Fibroblast of pulmonary artery (primary cell): ENCODE measurements around the gene POLD1.

ENCODE experiments used
- DNase-seq: peaks from one replicate; pipeline ENCODE4 v3.0.0-alpha.2; 2010; ENCODE audit warnings: low read depth
- H3K4me3 ChIP-seq: replicated peaks from 2 replicates; pipeline ENCODE4 v1.5.1; 2011; ENCODE audit warnings: low read depth, mild to moderate bottlenecking, control low read depth, low read length, moderate library complexity
- CTCF ChIP-seq: IDR thresholded peaks from 2 replicates; pipeline ENCODE4 v1.5.1; 2011; ENCODE audit warnings: mild to moderate bottlenecking, control low read depth, low read length, inconsistent platforms; ENCODE audit errors: missing control alignments

Gene POLD1

GRCh38 chr19:50420808-50421207 lies 36.7 kb downstream of the POLD1 start:
- no peak overlapping the region for H3K4me3 ChIP-seq

GRCh38 chr19:50422397-50423278 lies 38.5 kb downstream of the POLD1 start:
- no peak for TF ChIP-seq CTCF
- H3K4me3 ChIP-seq = no peak overlapping the region
- no peak for DNase-seq

More at GRCh38 chr19:50420808-50421207, 36.7 kb downstream of the POLD1 start:
- DNase-seq = no peak
- no peak for TF ChIP-seq CTCF

GRCh38 chr19:50423279-50424113 lies 39.3 kb downstream of the POLD1 start:
- DNase-seq = no peak
- H3K4me3 ChIP-seq = no peak overlapping the region

GRCh38 chr19:50425581-50425980 lies 41.4 kb downstream of the POLD1 start:
- DNase-seq = no peak
- no peak for TF ChIP-seq CTCF
- H3K4me3 ChIP-seq = no peak overlapping the region

More at GRCh38 chr19:50423279-50424113, 39.3 kb downstream of the POLD1 start:
- no peak for TF ChIP-seq CTCF

- peak overlapping the region; percentile 24 for H3K4me3 ChIP-seq
- DNase-seq = no peak
- TF ChIP-seq CTCF = no peak
Observed at GRCh38 chr19:50427318-50427925, 43.3 kb downstream of the POLD1 start.

- no peak for TF ChIP-seq CTCF
- DNase-seq = peak; percentile 84
- peak overlapping the region; percentile 24 for H3K4me3 ChIP-seq
Observed at GRCh38 chr19:50427997-50428425, 43.9 kb downstream of the POLD1 start.
